Stimulated activated CD8-positive, alpha-beta memory T cell treated with anti-CD3 and anti-CD28 coated beads, Interleukin-12 subunit alpha, Interleukin-12 subunit beta, amount 100 ng/mL, for 24 hours (primary cell): Measurements from ENCODE around the gene FASTK.
"Not testable (repeated sequence)": the region's sequence is repeated elsewhere in the genome, so short reads cannot be mapped to it uniquely, and the experiment has no call there.

ENCODE experiments used
- DNase-seq: peaks from one replicate; pipeline ENCODE4 v3.0.0-alpha.2; 2020; ENCODE audit errors: extremely low read depth

FASTK gene

GRCh38 chr7:151047976-151048815, 32.4 kb downstream of the FASTK start, which contains the start of gene ASIC3:
TSS of gene ASIC3 (plus strand) at chr7:151048531. CDS start at chr7:151048886, 355 bp downstream.
- DNase-seq: no peak

- DNase-seq: no peak
Measured at GRCh38 chr7:151046603-151047573, 33.7 kb downstream of the FASTK start.

GRCh38 chr7:151045967-151046366, 34.6 kb downstream of the FASTK start:
- no peak for DNase-seq

GRCh38 chr7:151045262-151045661, 35.3 kb downstream of the FASTK start:
- DNase-seq: no peak

- DNase-seq: no peak
Measured at GRCh38 chr7:151043959-151044358, 36.6 kb downstream of the FASTK start.

- not testable (repeated sequence) for DNase-seq
Measured at GRCh38 chr7:151043449-151043848, 37.2 kb downstream of the FASTK start.

GRCh38 chr7:151040616-151041375, 39.8 kb downstream of the FASTK start:
- DNase-seq: no peak

- no peak for DNase-seq
Measured at GRCh38 chr7:151039850-151040548, 40.6 kb downstream of the FASTK start.

- peak; percentile 55 for DNase-seq
Measured at GRCh38 chr7:151038951-151039849, 41.4 kb downstream of the FASTK start.

GRCh38 chr7:151035902-151036301, 44.7 kb downstream of the FASTK start:
- DNase-seq: no peak

GRCh38 chr7:151035026-151035717, 45.4 kb downstream of the FASTK start:
- no peak for DNase-seq

GRCh38 chr7:151034312-151035025, 46.1 kb downstream of the FASTK start:
- no peak for DNase-seq

- DNase-seq: no peak
Measured at GRCh38 chr7:151033864-151034249, 46.8 kb downstream of the FASTK start.

- DNase-seq: no peak
Measured at GRCh38 chr7:151032936-151033863, 47.4 kb downstream of the FASTK start.

GRCh38 chr7:151031011-151031410, 49.6 kb downstream of the FASTK start:
- no peak for DNase-seq

- DNase-seq: no peak
Measured at GRCh38 chr7:151028948-151029501, 51.6 kb downstream of the FASTK start.
